ENCODE measurements around the gene TP53BP2. TPM values are rescaled to one million over a fixed set of nuclear protein-coding genes. Genes with fewer than 3 reads are reported as not detected.

TP53BP2 gene
- total and polyA plus RNA-seq, 10 of the 15 experiments (the other 5 are each of a cell fraction or from before 2014, with no cell fraction given) = 1.6 to 13.7 (median 5.6) TPM

DNA sequence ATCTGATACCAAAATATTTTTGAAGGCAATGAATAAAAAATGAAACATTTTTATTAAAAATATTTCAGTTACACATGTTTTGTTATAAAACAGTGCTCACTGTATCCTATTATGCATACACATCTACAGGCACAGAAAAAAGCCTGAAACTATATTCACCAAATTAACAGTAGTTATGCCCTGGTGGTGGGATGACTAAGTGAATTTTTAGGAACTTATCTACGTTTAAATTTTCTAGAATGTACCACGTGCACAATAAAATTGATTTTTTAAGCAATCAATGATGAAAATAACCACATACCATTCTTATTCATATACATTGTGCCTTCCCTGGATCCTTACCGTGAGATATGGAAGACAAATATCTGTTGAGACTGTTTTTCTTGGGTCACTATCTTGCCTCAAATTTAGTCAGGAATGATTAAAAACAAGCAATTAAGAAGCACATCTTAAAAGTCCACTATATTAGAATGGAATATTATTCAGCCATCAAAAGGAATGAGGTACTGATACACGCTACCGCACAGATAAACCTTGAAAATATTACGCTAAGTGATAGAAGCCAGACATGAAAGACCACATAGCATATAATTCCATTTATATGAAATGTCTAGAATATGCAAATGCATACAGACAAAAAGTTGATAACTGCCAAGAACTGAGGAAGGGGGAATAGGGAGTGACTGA is 17.4 kb downstream of the TP53BP2 start:
- FAIRE-seq (no peak), ATAC-seq (no peak)
- POLR2A ChIA-PET = no interaction called here

More for the DNA sequence above, 17.4 kb downstream of the TP53BP2 start:
- Histone ChIP-seq H3K9ac (ENCODE audit: control insufficient read depth, insufficient read depth, low read length) (no peak overlapping the region), H2AFZ (ENCODE audit: control insufficient read depth, low read depth, low read length) (no peak overlapping the region), H3K4me2 (ENCODE audit: control insufficient read depth, insufficient read depth) (no peak overlapping the region), H3K36me3 (ENCODE audit: control insufficient read depth in 2 of 2, insufficient read depth in 2 of 2, low read length in 1 of 2) (no peaks in the 10 kb centered on the region), H3K4me1 (ENCODE audit: control insufficient read depth, insufficient read depth, low read length) (peaks cover 4% of the 10 kb centered on the region; the same call in 1 of the 2 replicates), H3K27me3 (replicated peaks in 1 of 2; ENCODE audit: control insufficient read depth in 2 of 2, insufficient read depth in 2 of 2, low read length in 1 of 2) (no peaks in the 10 kb centered on the region), H3K27ac (ENCODE audit: control insufficient read depth, insufficient read depth) (no peak overlapping the region), H3K4me3 (no peak overlapping the region), H4K20me1 (ENCODE audit: control insufficient read depth, insufficient read depth) (peaks cover 5% of the 10 kb centered on the region; the same call in 1 of the 2 replicates), H3K9me3 (replicated peaks; ENCODE audit: control insufficient read depth, insufficient read depth, low read length) (no peaks in the 10 kb centered on the region), H3K79me2 (ENCODE audit: control insufficient read depth, insufficient read depth, low read length) (no peaks in the 10 kb centered on the region)
- ChIA-PET SMC1A (ENCODE audit: uncharacterized antibody, unreplicated experiment) (no interaction called here), RAD21 (ENCODE audit: unreplicated experiment) (no interaction called here), CTCF (no interaction called here)
- DNase-seq (ENCODE audit: low read depth, low spot score) = no peak
- intact Hi-C loops (cut with micrococcal nuclease; ENCODE audit: unreplicated experiment) (no loop called here), in situ Hi-C loops (cut with MboI) (no loop called here)
- no TSS peak for BruUV-seq (replicated peaks)
- WGBS (ENCODE audit: insufficient coverage, insufficient replicate concordance, low lambda C conversion rate, missing lambda C conversion rate) = 72% methylated on average over 6 of the region's 6 CpGs
- TF ChIP-seq, protein P1, sequence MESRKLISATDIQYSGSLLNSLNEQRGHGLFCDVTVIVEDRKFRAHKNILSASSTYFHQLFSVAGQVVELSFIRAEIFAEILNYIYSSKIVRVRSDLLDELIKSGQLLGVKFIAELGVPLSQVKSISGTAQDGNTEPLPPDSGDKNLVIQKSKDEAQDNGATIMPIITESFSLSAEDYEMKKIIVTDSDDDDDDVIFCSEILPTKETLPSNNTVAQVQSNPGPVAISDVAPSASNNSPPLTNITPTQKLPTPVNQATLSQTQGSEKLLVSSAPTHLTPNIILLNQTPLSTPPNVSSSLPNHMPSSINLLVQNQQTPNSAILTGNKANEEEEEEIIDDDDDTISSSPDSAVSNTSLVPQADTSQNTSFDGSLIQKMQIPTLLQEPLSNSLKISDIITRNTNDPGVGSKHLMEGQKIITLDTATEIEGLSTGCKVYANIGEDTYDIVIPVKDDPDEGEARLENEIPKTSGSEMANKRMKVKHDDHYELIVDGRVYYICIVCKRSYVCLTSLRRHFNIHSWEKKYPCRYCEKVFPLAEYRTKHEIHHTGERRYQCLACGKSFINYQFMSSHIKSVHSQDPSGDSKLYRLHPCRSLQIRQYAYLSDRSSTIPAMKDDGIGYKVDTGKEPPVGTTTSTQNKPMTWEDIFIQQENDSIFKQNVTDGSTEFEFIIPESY (IDR thresholded peaks at IDR 0.05) = no peak
- TF ChIP-seq ZNF274 (IDR thresholded peaks at IDR 0.05; ENCODE audit: insufficient read depth, insufficient read length) = no peak
- TF ChIP-seq SREBF2 (IDR thresholded peaks at IDR 0.05; ENCODE audit: low read length) = no peak
- TF ChIP-seq RFX5 (IDR thresholded peaks at IDR 0.05; ENCODE audit: low read depth, low read length) = no peak
- no peak for TF ChIP-seq BRCA1 (IDR thresholded peaks at IDR 0.05; ENCODE audit: low read depth, low read length)
- TF ChIP-seq JUND (IDR thresholded peaks at IDR 0.05; ENCODE audit: low read depth, low read length) = no peak
- TF ChIP-seq MYB (IDR thresholded peaks at IDR 0.05; ENCODE audit: borderline replicate concordance, low read depth, low read length) = no peak
- TF ChIP-seq, protein P2, sequence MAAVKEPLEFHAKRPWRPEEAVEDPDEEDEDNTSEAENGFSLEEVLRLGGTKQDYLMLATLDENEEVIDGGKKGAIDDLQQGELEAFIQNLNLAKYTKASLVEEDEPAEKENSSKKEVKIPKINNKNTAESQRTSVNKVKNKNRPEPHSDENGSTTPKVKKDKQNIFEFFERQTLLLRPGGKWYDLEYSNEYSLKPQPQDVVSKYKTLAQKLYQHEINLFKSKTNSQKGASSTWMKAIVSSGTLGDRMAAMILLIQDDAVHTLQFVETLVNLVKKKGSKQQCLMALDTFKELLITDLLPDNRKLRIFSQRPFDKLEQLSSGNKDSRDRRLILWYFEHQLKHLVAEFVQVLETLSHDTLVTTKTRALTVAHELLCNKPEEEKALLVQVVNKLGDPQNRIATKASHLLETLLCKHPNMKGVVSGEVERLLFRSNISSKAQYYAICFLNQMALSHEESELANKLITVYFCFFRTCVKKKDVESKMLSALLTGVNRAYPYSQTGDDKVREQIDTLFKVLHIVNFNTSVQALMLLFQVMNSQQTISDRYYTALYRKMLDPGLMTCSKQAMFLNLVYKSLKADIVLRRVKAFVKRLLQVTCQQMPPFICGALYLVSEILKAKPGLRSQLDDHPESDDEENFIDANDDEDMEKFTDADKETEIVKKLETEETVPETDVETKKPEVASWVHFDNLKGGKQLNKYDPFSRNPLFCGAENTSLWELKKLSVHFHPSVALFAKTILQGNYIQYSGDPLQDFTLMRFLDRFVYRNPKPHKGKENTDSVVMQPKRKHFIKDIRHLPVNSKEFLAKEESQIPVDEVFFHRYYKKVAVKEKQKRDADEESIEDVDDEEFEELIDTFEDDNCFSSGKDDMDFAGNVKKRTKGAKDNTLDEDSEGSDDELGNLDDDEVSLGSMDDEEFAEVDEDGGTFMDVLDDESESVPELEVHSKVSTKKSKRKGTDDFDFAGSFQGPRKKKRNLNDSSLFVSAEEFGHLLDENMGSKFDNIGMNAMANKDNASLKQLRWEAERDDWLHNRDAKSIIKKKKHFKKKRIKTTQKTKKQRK (IDR thresholded peaks at IDR 0.05; ENCODE audit: low read depth, low read length) = no peak
- no peak for TF ChIP-seq NFXL1 (IDR thresholded peaks at IDR 0.05; ENCODE audit: borderline replicate concordance)

Data from GM12878 (cell line).